Stimulated activated CD4-positive, alpha-beta T cell treated with anti-CD3 and anti-CD28 coated beads, Interleukin-1b, Interleukin-23, amount 100 ng/mL, for 4 hours (primary cell): ENCODE measurements around the gene CD55.

ENCODE experiments used
- DNase-seq, 2 donors: peaks; one replicate each; pipeline ENCODE4 v3.0.0-alpha.2; 2020; ENCODE audit warnings: low read depth in 2 of 2

Gene CD55

GRCh38 chr1:207330011-207330710 is 8.7 kb downstream of the CD55 start:
- DNase-seq = no peak

- no peak for DNase-seq
These were observed 10.2 kb downstream of the CD55 start for GRCh38 chr1:207331354-207332313.

DNA sequence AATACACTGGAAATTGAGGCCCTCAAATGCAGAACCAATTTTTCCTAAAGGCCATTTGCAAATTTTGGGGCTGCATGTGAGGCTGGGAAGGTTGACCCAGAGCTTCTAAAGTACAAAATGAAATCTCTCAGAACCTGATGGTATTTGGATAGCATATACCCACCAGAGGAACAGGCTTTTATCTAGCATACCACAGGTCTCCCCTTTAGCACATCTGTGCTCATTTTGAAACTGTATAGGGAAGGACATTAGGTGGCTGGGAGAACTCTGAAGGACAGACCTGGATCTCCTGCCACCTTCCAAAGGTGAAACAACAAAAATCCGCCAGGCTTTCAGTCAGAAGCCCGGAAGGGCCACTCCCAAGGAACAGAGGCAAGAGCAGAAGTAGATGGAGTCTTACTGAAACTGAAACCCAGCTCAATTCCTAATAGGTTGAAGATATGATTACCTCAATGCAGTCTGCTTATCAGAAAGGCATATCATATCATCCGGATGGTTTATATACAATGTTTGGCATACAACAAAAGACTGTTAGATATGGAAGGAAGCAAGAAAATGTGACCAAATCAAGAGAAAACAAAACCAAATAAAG is 11.6 kb downstream of the CD55 start:
- DNase-seq = no peak

GRCh38 chr1:207333620-207334019 is 12.1 kb downstream of the CD55 start:
- DNase-seq = no peak

- DNase-seq = no peak
These were observed 12.9 kb downstream of the CD55 start for GRCh38 chr1:207334337-207334736.

GRCh38 chr1:207335138-207335537 is 13.7 kb downstream of the CD55 start:
- DNase-seq = no peak

- DNase-seq = no peak
These were observed 14.4 kb downstream of the CD55 start for GRCh38 chr1:207335695-207336363.

GRCh38 chr1:207336559-207337467 is 15.3 kb downstream of the CD55 start:
- no peak for DNase-seq

DNA sequence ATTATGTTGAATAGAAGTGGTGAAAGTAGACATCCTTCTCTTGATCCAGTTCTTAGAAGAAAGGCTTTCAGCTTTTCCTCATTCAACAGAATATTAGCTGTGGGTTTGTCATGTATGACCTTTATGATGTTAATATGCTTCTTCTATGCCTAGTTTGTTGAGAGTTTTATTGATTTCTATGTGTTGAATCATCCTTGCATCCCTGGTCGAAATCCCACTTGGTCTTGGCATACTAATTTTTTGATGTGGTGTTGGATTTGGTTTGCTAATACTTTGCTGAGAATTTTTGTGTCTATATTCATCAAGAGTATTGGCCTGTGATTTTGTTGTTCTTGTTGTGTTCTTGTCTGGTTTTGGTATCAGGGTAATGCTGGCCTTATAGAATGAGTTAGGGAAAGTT is 20.9 kb downstream of the CD55 start:
- no peak for DNase-seq

GRCh38 chr1:207343675-207344074 is 22.2 kb downstream of the CD55 start:
- DNase-seq = no peak

DNA sequence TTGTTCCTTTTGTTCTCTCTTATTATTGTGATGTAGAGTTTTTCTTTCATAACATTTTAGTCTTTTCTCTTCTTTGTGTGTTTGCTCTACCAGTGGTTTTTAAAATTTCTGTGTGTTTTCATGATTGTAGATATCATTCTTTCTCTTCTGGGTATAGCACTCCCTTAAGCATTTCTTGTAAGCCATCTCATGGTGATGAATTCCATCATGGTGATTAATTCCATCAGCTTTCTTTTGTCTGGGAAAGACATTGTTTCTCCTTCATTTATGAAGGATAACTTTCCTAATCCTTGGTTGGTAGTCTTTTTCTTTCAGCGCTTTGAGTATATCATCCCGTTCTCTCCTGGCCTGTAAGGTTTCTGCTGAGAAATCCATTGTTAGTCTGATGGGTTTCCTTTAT is 22.7 kb downstream of the CD55 start:
- DNase-seq = no peak

DNA sequence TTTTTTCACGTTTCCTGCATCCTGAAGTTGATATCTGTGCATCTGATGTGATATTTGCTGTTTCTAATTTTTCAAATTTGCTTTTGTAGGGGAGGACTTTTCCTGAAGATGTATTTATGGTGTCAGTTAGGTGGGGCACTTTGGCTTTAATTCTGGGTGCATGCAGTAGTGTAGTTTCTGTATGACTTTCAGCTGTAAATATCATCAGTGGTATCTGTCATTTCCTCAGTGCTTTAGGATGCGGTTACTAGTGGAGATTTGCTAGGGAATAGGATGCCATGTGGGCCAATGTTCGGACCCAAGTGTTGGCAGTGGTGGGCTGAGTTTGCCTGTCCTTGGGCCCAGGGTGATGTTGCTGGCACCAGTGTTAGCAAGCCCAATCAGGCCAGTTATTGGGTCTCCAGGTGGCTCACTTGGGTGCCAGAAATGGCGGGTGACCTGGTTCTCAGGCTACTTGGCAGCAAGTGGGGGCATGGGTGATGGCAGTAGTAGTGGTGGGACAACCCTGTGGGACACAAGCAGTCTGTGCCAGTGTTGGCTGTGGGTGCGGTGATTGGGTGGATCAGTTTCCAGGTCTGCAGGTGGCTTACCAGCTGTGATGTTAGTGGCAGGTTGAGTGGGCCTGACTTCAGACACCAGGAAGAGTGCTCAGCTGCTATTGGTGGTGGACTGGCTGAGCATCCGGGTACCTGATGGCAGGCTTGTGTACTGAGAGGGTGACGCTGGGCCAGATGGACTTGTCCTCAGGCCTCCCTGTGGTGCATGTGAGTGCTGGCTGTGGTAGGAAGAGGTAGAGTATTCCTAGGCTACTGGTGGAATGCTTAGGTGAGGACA is 24.4 kb downstream of the CD55 start:
- no peak for DNase-seq

- no peak for DNase-seq
These were observed 25.0 kb downstream of the CD55 start for GRCh38 chr1:207346513-207346912.

DNA sequence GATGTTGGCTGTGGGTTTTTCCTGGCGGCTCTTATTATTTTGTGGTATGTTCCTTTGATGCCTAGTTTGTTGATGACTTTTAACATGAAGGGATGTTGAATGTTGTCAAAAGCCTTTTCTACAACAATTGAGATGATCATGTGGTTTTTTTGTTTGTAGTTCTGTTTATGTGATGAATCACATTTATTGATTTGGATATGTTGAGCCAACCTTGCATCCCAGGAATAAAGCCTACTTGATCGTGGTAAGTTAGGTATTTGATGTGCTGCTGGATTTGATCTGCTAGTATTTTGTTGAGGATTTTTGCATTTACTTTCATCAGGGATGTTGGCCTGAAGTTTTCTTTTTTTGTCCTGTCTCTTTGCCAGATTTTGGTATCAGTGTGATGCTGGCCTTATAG is 28.5 kb downstream of the CD55 start:
- no peak for DNase-seq

DNA sequence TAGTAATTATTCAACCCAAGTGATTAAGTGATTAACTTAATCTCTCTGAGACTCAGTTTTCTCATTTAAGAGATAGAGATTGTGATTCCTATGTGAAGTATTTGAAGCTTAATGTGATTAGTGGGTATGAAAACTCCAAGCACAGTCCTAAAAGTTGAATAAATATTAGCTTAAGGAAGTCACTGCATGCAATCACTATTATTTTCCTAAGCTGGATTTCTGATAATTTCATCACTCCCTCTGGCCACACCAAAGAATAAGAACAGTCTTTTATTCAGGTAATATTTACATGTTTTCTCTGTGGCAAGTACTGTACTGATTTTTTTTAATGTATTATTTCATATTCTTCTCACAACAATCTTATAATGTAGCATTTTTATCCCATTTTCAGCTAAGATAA is 31.1 kb downstream of the CD55 start:
- DNase-seq = no peak

DNA sequence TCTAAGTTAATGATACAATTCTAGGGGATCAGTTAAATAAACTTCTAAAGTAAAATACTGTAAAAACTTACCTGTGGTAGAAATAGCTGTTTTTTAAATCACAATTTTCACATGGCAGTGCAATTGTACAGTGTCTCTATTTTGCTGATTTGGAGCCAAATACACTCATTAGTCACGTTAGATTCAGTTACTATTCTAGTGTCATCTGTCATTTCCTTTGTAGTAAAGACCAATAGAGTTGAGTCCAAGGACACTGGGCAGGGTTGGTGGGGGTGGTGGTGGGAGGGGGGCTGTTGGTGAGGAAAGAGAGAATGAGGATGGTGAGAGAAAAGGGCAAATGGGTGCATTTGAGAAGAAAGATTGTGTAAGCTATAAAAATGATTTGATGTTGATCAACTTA is 33.6 kb downstream of the CD55 start:
- DNase-seq = no peak

GRCh38 chr1:207355513-207356295 is 34.2 kb downstream of the CD55 start:
- no peak for DNase-seq

DNA sequence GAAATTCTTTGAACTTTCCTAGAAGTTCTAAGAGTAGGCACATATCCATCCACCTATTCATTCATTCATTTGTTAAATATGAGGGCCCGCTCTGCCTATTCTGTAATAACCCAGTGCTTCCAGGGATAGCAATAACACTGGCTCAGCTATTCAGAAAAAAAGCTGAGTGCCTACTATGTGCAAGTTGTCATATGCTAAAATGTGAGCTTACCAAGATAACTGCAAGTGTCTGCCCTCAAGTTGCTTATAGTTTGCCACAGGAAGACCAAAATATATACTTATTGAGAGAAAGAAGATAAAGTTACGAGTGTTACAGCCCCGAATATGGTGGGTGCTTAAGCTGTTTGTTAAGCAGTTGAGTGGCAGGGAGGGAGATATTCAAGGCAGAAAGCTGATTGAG is 39.6 kb downstream of the CD55 start:
- no peak for DNase-seq

DNA sequence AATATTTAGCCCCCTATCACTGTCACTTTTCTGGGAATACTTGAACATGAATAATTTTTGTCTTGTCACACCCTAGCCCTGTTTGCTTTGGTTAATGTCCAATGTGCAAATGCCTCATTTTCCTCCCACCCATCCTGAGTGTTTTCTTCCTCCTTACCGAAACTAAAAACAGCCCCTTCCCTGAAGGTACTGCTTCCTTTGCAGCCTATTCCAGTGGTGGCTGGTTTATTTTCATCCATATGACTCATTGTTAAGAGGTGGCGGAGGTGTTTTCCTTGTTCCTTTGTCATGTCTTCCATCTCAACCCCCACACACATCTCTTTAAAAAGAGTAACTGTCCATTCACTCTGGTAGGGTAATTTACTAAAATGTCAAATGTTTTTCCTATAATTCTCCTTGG is 40.4 kb downstream of the CD55 start:
- no peak for DNase-seq
